Psoas muscle (tissue), 8 donors: ENCODE results near the gene C1QTNF3. TPM values are rescaled to one million over a fixed set of nuclear protein-coding genes. Genes with fewer than 3 reads are reported as not detected.
A peak's percentile ranks its signal among the peaks of the same experiment; 100 is the strongest.

Experiments
- ATAC-seq, 4 donors: fragments of 200-7000 bp; cut with Tn5 transposase; one replicate each; pipeline ENCODE4 v1.9.1; 2020; ENCODE audit warnings: moderate library complexity in 3 of 4, mild to moderate bottlenecking in 2 of 4
- DNase-seq, 2 donors: peaks; one replicate each; pipeline ENCODE4 v3.0.0-alpha.2; 2020
- H3K27ac ChIP-seq: fragments of 200-600 bp; one replicate; pipeline ENCODE4 v1.8.0; 2022
- H3K27me3 ChIP-seq, 3 donors: fragments of 200-600 bp in 1 of 3; one replicate each; pipeline versions ENCODE4 v1.6.1 to v1.8.0; 2013 to 2022; ENCODE audit warnings: low read length in 2 of 3, mild to moderate bottlenecking in 2 of 3, moderate library complexity in 1 of 3; ENCODE audit not compliant: insufficient read depth in 3 of 3
- H3K36me3 ChIP-seq, 2 donors: fragments of 200-600 bp in 1 of 2; one replicate each; pipeline versions ENCODE4 v1.6.1 to v1.8.0; 2013 to 2022; ENCODE audit warnings: low read depth in 1 of 2, mild to moderate bottlenecking in 1 of 2, moderate library complexity in 1 of 2; ENCODE audit not compliant: insufficient read depth in 1 of 2
- H3K4me1 ChIP-seq: fragments of 200-600 bp; one replicate; pipeline ENCODE4 v1.8.0; 2022
- H3K4me3 ChIP-seq: fragments of 200-600 bp; one replicate; pipeline ENCODE4 v1.8.0; 2022; ENCODE audit warnings: mild to moderate bottlenecking
- H3K9me3 ChIP-seq: fragments of 200-600 bp; one replicate; pipeline ENCODE4 v1.8.0; 2022
- WGBS, 3 donors: extraction: QIAGEN DNeasy Blood & Tissue Kit; methylation state at CpG; one replicate each; pipeline versions ENCODE4 v1.1.6 to v1.1.7; 2013; 5-methylcytosine and 5-hydroxymethylcytosine counted together
- intact Hi-C, 2 donors: fragments of 100-400 bp; cut with DNase I; formaldehyde crosslinking; loops; one replicate each; pipeline versions ENCODE4 v1.11.0 to v1.14.2; 2022
- polyA plus RNA-seq, 3 donors: library from polyadenylated mRNA; stranded (reverse); fragments of 200-250 nt; gene quantifications; one replicate each; pipeline ENCODE4 v1.2.3, GENCODE V29; 2013
- total RNA-seq, 4 donors: library from RNA; stranded (reverse); fragmentation: NEBNext Ultra II Directional in 2 of 4; extraction: Animal tissue kit (Norgen Biotek cat#: 25700) in 2 of 4; gene quantifications; one replicate each; pipeline versions ENCODE4 v1.2.1 to v1.2.4, GENCODE V29; 2021 to 2023
- TF ChIP-seq, protein P1 (sequence below): fragments of 200-600 bp; IDR thresholded peaks from one replicate; pipeline ENCODE4 v1.8.0; 2022; ENCODE audit warnings: antibody characterized with exemption
- donor health status: healthy with polysubstance abuse.
- donor health status: DM: no; HTN: no; CAD: no; lungs with moderate emphysema.
- donor health status: Bipolar disorder and iron deficiency.
- donor health status: healthy.
- donor health status: DM: yes; HTN: yes; CAD: no.
- donor health status: DM: no; HTN: no; CAD: no.
- donor health status: DM: no; HTN: no; CAD: no.
- donor health status: DM: yes; HTN: yes; CAD: no.

The C1QTNF3 gene
- total and polyA plus RNA-seq, 7 donors, result 0.31 to 5.9 (median 0.55) TPM; not detected in 1

- TF ChIP-seq, protein P1, sequence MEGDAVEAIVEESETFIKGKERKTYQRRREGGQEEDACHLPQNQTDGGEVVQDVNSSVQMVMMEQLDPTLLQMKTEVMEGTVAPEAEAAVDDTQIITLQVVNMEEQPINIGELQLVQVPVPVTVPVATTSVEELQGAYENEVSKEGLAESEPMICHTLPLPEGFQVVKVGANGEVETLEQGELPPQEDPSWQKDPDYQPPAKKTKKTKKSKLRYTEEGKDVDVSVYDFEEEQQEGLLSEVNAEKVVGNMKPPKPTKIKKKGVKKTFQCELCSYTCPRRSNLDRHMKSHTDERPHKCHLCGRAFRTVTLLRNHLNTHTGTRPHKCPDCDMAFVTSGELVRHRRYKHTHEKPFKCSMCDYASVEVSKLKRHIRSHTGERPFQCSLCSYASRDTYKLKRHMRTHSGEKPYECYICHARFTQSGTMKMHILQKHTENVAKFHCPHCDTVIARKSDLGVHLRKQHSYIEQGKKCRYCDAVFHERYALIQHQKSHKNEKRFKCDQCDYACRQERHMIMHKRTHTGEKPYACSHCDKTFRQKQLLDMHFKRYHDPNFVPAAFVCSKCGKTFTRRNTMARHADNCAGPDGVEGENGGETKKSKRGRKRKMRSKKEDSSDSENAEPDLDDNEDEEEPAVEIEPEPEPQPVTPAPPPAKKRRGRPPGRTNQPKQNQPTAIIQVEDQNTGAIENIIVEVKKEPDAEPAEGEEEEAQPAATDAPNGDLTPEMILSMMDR, result no peak
- peaks cover 0 to 16% of the 10 kb centered on the region in 2 donors for H3K36me3 ChIP-seq
- H3K27me3 ChIP-seq, result no peaks in the 10 kb centered on the region
- DNase-seq (no peak), ATAC-seq (no peak)
- peak overlapping the region; percentile 85 for H3K4me3 ChIP-seq
- peak overlapping the region; percentile 87 for H3K27ac ChIP-seq
- intact Hi-C loops, result loop anchor here in 1 of 2 donors (5.0 kb wide), 1 partner anchor 38 kb away; no protein-coding TSS in a partner anchor
- no peaks in the 10 kb centered on the region for H3K9me3 ChIP-seq
- WGBS, 3 donors, result 4 to 10% (median 9%) methylated on average over 1 of the region's 1 CpG
- peaks cover 14% of the 10 kb centered on the region for H3K4me1 ChIP-seq
These were observed 34.2 kb downstream of the C1QTNF3 start for GRCh38 chr5:34008802-34009201.

DNA sequence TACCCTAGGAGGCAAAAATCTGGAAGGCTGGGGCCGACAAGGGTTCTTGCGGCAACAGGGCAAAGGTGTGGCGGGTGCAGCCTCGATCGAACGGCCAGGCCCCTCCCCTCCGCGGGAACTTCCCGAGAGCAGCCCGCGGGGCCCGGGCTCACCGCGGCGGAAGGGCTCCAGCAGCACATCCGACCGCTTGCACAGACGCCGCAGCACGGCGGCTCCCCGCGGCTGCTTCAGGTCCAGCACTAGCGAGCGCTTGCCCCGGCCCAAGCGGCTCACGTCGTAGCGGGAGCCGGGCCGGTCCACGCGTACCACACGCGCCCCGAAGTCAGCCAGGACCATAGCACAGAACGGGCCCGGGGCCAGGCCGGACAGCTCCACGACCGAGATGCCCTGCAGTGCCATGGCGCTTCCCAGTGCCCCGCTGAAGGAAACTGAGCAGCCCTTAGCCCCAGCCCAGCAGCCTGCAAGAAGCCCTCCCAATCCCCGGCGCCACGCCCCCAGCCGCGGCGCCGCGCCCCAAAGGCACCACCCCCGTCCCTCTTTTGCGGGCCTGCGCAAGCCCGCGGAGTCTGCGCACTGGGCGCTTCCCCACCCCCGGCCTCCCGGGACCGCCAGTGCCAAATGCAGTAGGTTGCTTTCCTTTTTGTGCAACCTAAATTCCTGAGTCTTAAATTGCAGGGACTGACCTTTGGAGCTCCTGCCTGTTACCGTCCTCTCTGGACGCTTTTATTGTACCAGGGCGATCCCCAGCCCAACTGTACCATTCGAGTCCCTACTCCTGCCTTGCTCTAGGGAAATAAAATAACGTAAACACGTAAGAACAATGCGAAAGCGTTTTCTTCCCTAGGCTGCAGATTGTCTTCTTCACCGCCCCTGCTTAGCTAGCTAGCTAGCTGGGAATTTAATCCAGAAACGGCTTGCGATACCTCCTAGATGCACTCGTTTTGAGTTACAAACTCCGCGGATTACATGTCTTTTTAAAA lies 35.1 kb downstream of the C1QTNF3 start, which contains the start of gene AMACR:
AMACR (minus strand) TSS at position 430 of the 980 bp plus-strand sequence; CDS start at position 399, 31 bp downstream.
- Histone ChIP-seq H3K4me3 (peak within 1 kb of the TSS; percentile 85), H3K4me1 (peaks cover 14% of the 10 kb centered on the region), H3K9me3 (no peaks in the 10 kb centered on the region), H3K36me3 (peaks cover 0 to 25% of the 10 kb centered on the region in 2 donors), H3K27me3 (no peaks in the 10 kb centered on the region), H3K27ac (peak within 1 kb of the TSS; percentile 87)
- ATAC-seq, result peak; percentile 96 to 97 (median 96)
- 0% methylated on average over 59 to 76 of the region's 76 CpGs for WGBS, 3 donors
- TF ChIP-seq, protein P1, result no peak
- intact Hi-C loops, result loop anchor here in 1 of 2 donors (5.0 kb wide), 1 partner anchor 39 kb away; no protein-coding TSS in a partner anchor
- DNase-seq, result peak; percentile 94 to 97

DNA sequence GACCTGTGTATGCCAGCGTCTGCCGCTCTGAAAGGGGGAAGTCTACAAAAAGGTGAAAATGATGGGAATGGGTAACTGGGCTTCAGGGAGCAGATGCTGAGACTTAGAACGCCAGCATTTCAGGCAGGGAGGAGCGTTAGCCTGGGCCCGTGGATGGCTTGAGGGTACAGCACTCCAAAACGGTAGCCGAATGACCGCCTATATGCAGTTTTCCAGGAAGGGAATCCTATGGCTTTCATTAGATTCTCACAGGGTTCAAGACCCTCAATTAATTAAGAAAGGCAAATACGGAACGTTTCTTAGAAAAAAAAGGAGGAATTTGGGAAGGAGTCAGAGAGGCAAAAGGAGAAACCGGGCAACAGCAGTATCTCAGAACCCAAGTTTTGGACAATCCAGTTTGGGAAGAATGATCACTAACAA lies 35.8 kb downstream of the C1QTNF3 start:
- TF ChIP-seq, protein P1, result no peak
- peak in 1 of 4 donors; percentile 18 for ATAC-seq
- 3 to 6% (median 3%) methylated on average over 11 of the region's 11 CpGs for WGBS, 3 donors
- peak overlapping the region; percentile 87 for H3K27ac ChIP-seq
- DNase-seq, result no peak
- H3K4me1 ChIP-seq, result peaks cover 14% of the 10 kb centered on the region
- intact Hi-C loops, result loop anchor here in 1 of 2 donors (5.0 kb wide), 1 partner anchor 40 kb away; no protein-coding TSS in a partner anchor
- H3K27me3 ChIP-seq, result no peaks in the 10 kb centered on the region
- H3K36me3 ChIP-seq, result peaks cover 0 to 32% of the 10 kb centered on the region in 2 donors
- H3K4me3 ChIP-seq, result peak overlapping the region; percentile 85
- H3K9me3 ChIP-seq, result no peaks in the 10 kb centered on the region

GRCh38 chr5:34005681-34006080 lies 37.3 kb downstream of the C1QTNF3 start:
- intact Hi-C loops, result loop anchor here in 1 of 2 donors (5.0 kb wide), 1 partner anchor 42 kb away; no protein-coding TSS in a partner anchor
- Histone ChIP-seq H3K36me3 (peaks cover 0 to 35% of the 10 kb centered on the region in 2 donors), H3K27me3 (no peaks in the 10 kb centered on the region), H3K4me3 (no peak overlapping the region), H3K4me1 (peaks cover 14% of the 10 kb centered on the region), H3K27ac (no peak overlapping the region), H3K9me3 (no peaks in the 10 kb centered on the region)
- ATAC-seq (no peak), DNase-seq (no peak)
- WGBS, 3 donors, result 88 to 95% (median 91%) methylated on average over 4 of the region's 4 CpGs
- TF ChIP-seq, protein P1, result no peak
